OCI-LY7 (cell line): ENCODE results near the gene ZNF396. TPM values are rescaled to one million over a fixed set of nuclear protein-coding genes. Genes with fewer than 3 reads are reported as not detected.

Experiments used
- BruUV-seq: library from RNA; stranded (reverse); fragments of 400-500 nt; replicated peaks from 2 replicates; lab custom pipeline; 2021; lab: Mats Ljungman, UMichigan
- CTCF ChIA-PET: fragments of 300-600 bp; sonication (Branson Sonifier 250); formaldehyde crosslinking; loops from one replicate; lab custom pipeline; 2022; ENCODE audit warnings: antibody characterized with exemption; ENCODE audit not compliant: unreplicated experiment; lab: Charles Lee
- POLR2A ChIA-PET: fragments of 300-600 bp; sonication (Branson Sonifier 250); formaldehyde crosslinking; loops from one replicate; lab custom pipeline; 2022; ENCODE audit warnings: antibody characterized with exemption; lab: Charles Lee
- DNase-seq: peaks from one replicate; pipeline ENCODE4 v3.0.0-alpha.2; 2015; ENCODE audit warnings: low spot score
- H2AFZ ChIP-seq: fragments of 200-600 bp; sonication (generic), shearing (Covaris generic); 2 replicates; pipeline ENCODE4 v1.6.1; 2014; ENCODE audit warnings: mild to moderate bottlenecking, antibody characterized with exemption, low read length, moderate library complexity
- H3K27ac ChIP-seq: fragments of 200-600 bp; sonication (generic); 2 replicates; pipeline ENCODE4 v1.5.1; 2014; ENCODE audit warnings: mixed run types, low read depth, mild to moderate bottlenecking, moderate library complexity, low read length, inconsistent platforms; ENCODE audit not compliant: poor library complexity, severe bottlenecking
- H3K36me3 ChIP-seq: fragments of 200-600 bp; sonication (generic); 2 replicates; pipeline ENCODE4 v1.6.1; 2014; ENCODE audit warnings: mild to moderate bottlenecking, antibody characterized with exemption, low read length, moderate library complexity, mixed read lengths; ENCODE audit not compliant: insufficient read depth
- H3K4me1 ChIP-seq: fragments of 200-600 bp; sonication (generic); 2 replicates; pipeline ENCODE4 v1.5.1; 2014; ENCODE audit warnings: mild to moderate bottlenecking, low read length; ENCODE audit not compliant: insufficient read depth, poor library complexity, severe bottlenecking
- H3K4me2 ChIP-seq: fragments of 200-600 bp; sonication (generic); 2 replicates; pipeline ENCODE4 v1.6.1; 2014; ENCODE audit warnings: mild to moderate bottlenecking, low read length
- H3K4me3 ChIP-seq: fragments of 200-600 bp; sonication (generic); 2 replicates; pipeline ENCODE4 v1.5.1; 2014; ENCODE audit warnings: mild to moderate bottlenecking, low read depth, low read length; ENCODE audit not compliant: poor library complexity, severe bottlenecking
- H3K79me2 ChIP-seq: fragments of 200-600 bp; sonication (generic); 2 replicates; pipeline ENCODE4 v1.6.1; 2016; ENCODE audit warnings: low read depth, mild to moderate bottlenecking, low read length, moderate library complexity, mixed read lengths; ENCODE audit not compliant: insufficient read depth
- H3K9me2 ChIP-seq: fragments of 200-600 bp; sonication (generic); 2 replicates; pipeline ENCODE4 v1.6.1; 2016; ENCODE audit warnings: mild to moderate bottlenecking, low read length, mixed read lengths; ENCODE audit not compliant: insufficient read depth
- H3K9me3 ChIP-seq: fragments of 200-600 bp; sonication (generic); 2 replicates; pipeline ENCODE4 v1.6.1; 2014; ENCODE audit warnings: mild to moderate bottlenecking, mixed run types, low read length, mixed read lengths
- H4K20me1 ChIP-seq: fragments of 200-600 bp; sonication (generic); 2 replicates; pipeline ENCODE4 v1.6.1; 2014; ENCODE audit warnings: mild to moderate bottlenecking, antibody characterized with exemption, low read length, moderate library complexity, mixed read lengths; ENCODE audit not compliant: insufficient read depth
- EZH2phosphoT487 ChIP-seq: fragments of 200-600 bp; sonication (generic); IDR thresholded peaks from 2 replicates; pipeline ENCODE4 v1.6.1; 2018; ENCODE audit warnings: low read depth, borderline replicate concordance, mild to moderate bottlenecking, mixed run types, antibody characterized with exemption, low read length, moderate library complexity, mixed read lengths
- intact Hi-C: fragments of 100-400 bp; cut with micrococcal nuclease; formaldehyde crosslinking; loops from one replicate; pipeline ENCODE4 v1.10.0; 2022; ENCODE audit not compliant: unreplicated experiment
- total RNA-seq, 2 experiments: library from RNA; depleted of rRNA in 1 of 2; stranded (reverse); fragments of >200 nt in 1 of 2; shearing (Covaris generic) in 1 of 2; gene quantifications; 2 replicates each; pipeline ENCODE4 v1.2.3, GENCODE V29; 2014 to 2022
- TF ChIP-seq, protein P1 (sequence below): fragments of 200-600 bp; sonication (generic); conservative IDR thresholded peaks from 2 replicates; pipeline ENCODE4 v1.5.1; 2014; ENCODE audit warnings: mild to moderate bottlenecking, antibody characterized with exemption, low read length, moderate library complexity, mixed read lengths

Gene ZNF396
- total RNA-seq, 2 experiments from 2014 or later = 0.38 to 1.1 TPM

- Histone ChIP-seq H3K27ac (no peak overlapping the region), H3K9me3 (no peaks in the 10 kb centered on the region), H3K4me2 (no peak overlapping the region), H3K79me2 (no peaks in the 10 kb centered on the region), H3K36me3 (no peaks in the 10 kb centered on the region), H3K9me2 (no peaks in the 10 kb centered on the region), H3K4me3 (no peak overlapping the region), H4K20me1 (no peaks in the 10 kb centered on the region), H2AFZ (no peak overlapping the region), H3K4me1 (peaks cover 5% of the 10 kb centered on the region)
- BruUV-seq = no TSS peak
- intact Hi-C loops = no loop called here
- CTCF ChIA-PET = no interaction called here
- POLR2A ChIA-PET = interaction anchor here (0.6 kb wide), 1 partner anchor 29 kb away, joined by 3 read pairs; no protein-coding TSS in a partner anchor
- TF ChIP-seq, protein P1, sequence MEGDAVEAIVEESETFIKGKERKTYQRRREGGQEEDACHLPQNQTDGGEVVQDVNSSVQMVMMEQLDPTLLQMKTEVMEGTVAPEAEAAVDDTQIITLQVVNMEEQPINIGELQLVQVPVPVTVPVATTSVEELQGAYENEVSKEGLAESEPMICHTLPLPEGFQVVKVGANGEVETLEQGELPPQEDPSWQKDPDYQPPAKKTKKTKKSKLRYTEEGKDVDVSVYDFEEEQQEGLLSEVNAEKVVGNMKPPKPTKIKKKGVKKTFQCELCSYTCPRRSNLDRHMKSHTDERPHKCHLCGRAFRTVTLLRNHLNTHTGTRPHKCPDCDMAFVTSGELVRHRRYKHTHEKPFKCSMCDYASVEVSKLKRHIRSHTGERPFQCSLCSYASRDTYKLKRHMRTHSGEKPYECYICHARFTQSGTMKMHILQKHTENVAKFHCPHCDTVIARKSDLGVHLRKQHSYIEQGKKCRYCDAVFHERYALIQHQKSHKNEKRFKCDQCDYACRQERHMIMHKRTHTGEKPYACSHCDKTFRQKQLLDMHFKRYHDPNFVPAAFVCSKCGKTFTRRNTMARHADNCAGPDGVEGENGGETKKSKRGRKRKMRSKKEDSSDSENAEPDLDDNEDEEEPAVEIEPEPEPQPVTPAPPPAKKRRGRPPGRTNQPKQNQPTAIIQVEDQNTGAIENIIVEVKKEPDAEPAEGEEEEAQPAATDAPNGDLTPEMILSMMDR = no peak
- TF ChIP-seq EZH2phosphoT487 = no peak
- DNase-seq = no peak
Measured at GRCh38 chr18:35379421-35379820, 2.3 kb upstream of the ZNF396 start.

GRCh38 chr18:35378574-35378896, 1.4 kb upstream of the ZNF396 start:
- no TSS peak for BruUV-seq
- DNase-seq = no peak
- intact Hi-C loops = no loop called here
- Histone ChIP-seq H3K79me2 (no peaks in the 10 kb centered on the region), H3K4me3 (no peak overlapping the region), H2AFZ (no peak overlapping the region), H3K9me2 (no peaks in the 10 kb centered on the region), H4K20me1 (no peaks in the 10 kb centered on the region), H3K9me3 (no peaks in the 10 kb centered on the region), H3K4me2 (no peak overlapping the region), H3K36me3 (no peaks in the 10 kb centered on the region), H3K4me1 (peaks cover 5% of the 10 kb centered on the region), H3K27ac (no peak overlapping the region)
- POLR2A ChIA-PET = no interaction called here
- CTCF ChIA-PET = no interaction called here
- TF ChIP-seq, protein P1 = no peak
- TF ChIP-seq EZH2phosphoT487 = no peak

GRCh38 chr18:35377875-35378573, 887 bp upstream of the ZNF396 start:
- TF ChIP-seq EZH2phosphoT487 = no peak
- TF ChIP-seq, protein P1 = no peak
- CTCF ChIA-PET = no interaction called here

More at GRCh38 chr18:35377875-35378573, 887 bp upstream of the ZNF396 start:
- intact Hi-C loops = no loop called here
- no peaks in the 10 kb centered on the region for H3K9me2 ChIP-seq
- no peak overlapping the region for H3K4me3 ChIP-seq
- H3K4me1 ChIP-seq = peaks cover 5% of the 10 kb centered on the region
- H3K79me2 ChIP-seq = no peaks in the 10 kb centered on the region
- no peaks in the 10 kb centered on the region for H3K9me3 ChIP-seq
- no peaks in the 10 kb centered on the region for H4K20me1 ChIP-seq
- POLR2A ChIA-PET = no interaction called here
- no peak overlapping the region for H3K27ac ChIP-seq
- BruUV-seq = no TSS peak
- H3K4me2 ChIP-seq = no peak overlapping the region
- DNase-seq = no peak
- H3K36me3 ChIP-seq = no peaks in the 10 kb centered on the region
- no peak overlapping the region for H2AFZ ChIP-seq
